Astrocyte of the cerebellum (primary cell): Measurements from ENCODE around the gene AQP6.
"Not testable (repeated sequence)": the region's sequence is repeated elsewhere in the genome, so short reads cannot be mapped to it uniquely, and the experiment has no call there.

Experiments used
- DNase-seq: peaks from one replicate; pipeline ENCODE4 v3.0.0-alpha.2; 2011; ENCODE audit warnings: low read depth
- H3K4me3 ChIP-seq: 2 replicates; pipeline ENCODE4 v1.5.1; 2011; ENCODE audit warnings: mild to moderate bottlenecking, low read depth, low read length, moderate library complexity
- CTCF ChIP-seq: IDR thresholded peaks from 2 replicates; pipeline ENCODE4 v1.5.1; 2012; ENCODE audit warnings: low read length, low read depth, moderate library complexity, mild to moderate bottlenecking; ENCODE audit errors: missing control alignments
- in situ Hi-C: cut with HindIII; loops from 2 replicates; pipeline ENCODE4 v1.10.0; 2017; ENCODE audit warnings: low sequenced_read_pairs

Gene AQP6

DNA sequence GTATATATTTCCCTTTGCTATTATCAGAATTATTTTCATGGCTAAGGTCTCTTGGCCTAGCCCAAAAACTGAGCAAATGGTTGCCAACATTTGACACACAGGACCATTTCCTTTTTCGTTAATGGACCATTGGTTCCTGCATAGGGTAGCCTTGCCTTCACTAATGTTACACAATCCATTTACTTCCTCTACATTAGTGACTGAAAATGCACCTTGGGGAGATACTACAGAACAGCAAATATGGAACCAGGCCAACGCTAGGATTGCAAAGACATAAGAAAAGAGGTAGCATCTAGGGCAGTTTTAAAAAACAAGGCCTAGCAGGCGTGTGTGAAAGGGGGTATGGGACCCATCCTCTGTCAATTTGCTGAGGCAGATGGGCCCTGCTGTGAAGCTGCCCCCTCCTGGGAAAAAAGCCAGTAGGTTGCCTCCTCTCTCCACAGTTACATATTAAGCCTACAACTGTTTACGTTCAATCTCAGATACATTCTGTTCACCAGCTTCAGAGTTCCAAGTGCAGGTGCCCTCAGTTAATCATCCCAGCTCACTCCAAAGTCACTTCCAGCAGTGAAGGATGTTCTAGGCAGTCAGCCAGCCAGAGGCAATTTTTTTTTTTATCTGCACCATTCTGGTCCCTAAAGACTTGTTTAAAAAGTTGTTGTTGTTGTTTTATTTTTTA lies 15.0 kb downstream of the AQP6 start:
- no peak for DNase-seq
- in situ Hi-C loops = no loop called here
- H3K4me3 ChIP-seq = no peak overlapping the region

DNA sequence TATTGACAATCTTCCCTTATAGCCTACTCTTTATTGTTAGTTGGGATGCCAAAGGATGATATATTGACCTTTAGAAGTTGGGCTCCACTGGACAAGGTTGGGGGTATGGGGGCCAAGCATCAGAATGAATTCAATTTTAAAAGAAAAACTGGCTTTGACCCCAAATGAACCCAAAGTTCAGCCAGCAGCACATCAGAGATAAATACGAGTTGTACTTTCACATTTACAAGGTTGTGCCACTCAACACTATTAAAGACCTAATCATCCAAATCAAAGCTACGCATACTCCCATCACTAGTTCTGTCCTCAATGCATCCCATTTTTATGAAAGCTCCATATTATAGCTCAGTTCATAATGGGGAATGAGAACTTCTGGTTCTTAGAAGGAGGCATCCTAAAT lies 16.7 kb downstream of the AQP6 start:
- in situ Hi-C loops, H3K4me3 ChIP-seq, DNase-seq: not testable (repeated sequence)

More for the DNA sequence above, 15.0 kb downstream of the AQP6 start:
- TF ChIP-seq CTCF = no peak

GRCh38 chr12:49990273-49990672 lies 17.5 kb downstream of the AQP6 start:
- TF ChIP-seq CTCF = no peak
- in situ Hi-C loops = no loop called here

GRCh38 chr12:49998453-49998852 lies 25.7 kb downstream of the AQP6 start:
- no peak for TF ChIP-seq CTCF
- no peak for DNase-seq
- no peak overlapping the region for H3K4me3 ChIP-seq
- in situ Hi-C loops = no loop called here

More at GRCh38 chr12:49990273-49990672, 17.5 kb downstream of the AQP6 start:
- no peak overlapping the region for H3K4me3 ChIP-seq
- no peak for DNase-seq

GRCh38 chr12:50003595-50003994 lies 30.8 kb downstream of the AQP6 start:
- peak; percentile 55 for DNase-seq
- in situ Hi-C loops = no loop called here
- H3K4me3 ChIP-seq = no peak overlapping the region
- no peak for TF ChIP-seq CTCF

DNA sequence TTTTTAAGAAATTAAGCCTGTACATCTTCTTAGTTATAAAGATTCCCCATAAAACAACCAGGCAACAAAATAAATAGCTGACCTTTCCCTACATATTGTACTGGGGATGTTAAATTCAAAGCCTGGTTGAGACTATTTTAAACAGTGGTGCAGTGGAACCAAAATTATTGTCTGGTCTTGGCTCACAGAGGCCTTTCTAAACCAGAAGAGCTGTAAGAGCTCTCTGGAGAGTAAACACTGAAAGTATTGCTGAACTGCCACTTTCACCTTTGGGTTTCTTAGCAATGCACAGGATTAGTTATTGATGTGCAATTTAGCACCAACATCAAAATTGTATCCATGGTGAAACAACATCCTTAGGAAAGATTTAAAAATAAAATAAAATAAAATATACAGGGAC lies 31.9 kb downstream of the AQP6 start:
- no peak for TF ChIP-seq CTCF
- no peak overlapping the region for H3K4me3 ChIP-seq
- in situ Hi-C loops = no loop called here
- no peak for DNase-seq

DNA sequence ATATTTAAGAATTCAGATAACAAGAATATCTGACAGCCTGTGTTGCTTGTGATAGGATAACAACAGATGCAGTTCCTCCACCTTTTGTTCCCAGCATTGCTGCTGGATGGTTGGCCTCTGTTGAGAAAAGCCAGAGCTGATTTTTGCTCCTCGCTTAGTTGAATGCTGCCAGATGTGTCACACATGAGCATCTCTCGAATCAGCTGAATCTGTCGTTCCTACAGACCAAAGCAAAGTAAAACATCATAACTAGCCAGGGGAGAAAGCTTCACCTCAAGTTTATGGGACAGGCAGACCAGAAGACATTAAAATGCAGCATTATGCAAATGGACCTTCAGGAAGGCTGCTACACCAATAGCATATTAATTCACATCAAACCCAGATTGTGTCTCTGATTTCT lies 32.4 kb downstream of the AQP6 start:
- H3K4me3 ChIP-seq = no peak overlapping the region

More for the DNA sequence above, 32.4 kb downstream of the AQP6 start:
- no peak for TF ChIP-seq CTCF
- in situ Hi-C loops = no loop called here
- DNase-seq = no peak
